Tibial artery (tissue), 4 donors: ENCODE results near the gene GGT7.

Experiments used
- DNase-seq, 2 donors: peaks; one replicate each; pipeline ENCODE4 v3.0.0-alpha.2; 2019
- H3K27ac ChIP-seq, 2 donors: fragments of 200-600 bp; sonication (generic) in 1 of 2; 1 replicate in 1 of 2; 2 replicates in 1 of 2; pipeline ENCODE4 v1.5.1; 2018 to 2019; ENCODE audit warnings: mild to moderate bottlenecking in 1 of 2
- H3K27me3 ChIP-seq, 2 donors: fragments of 200-600 bp; sonication (generic) in 1 of 2; one replicate each; pipeline versions ENCODE4 v1.5.1 to v1.6.0; 2016 to 2019
- H3K36me3 ChIP-seq, 3 donors: fragments of 200-600 bp; sonication (generic) in 2 of 3; one replicate each; pipeline ENCODE4 v1.5.1; 2016 to 2019; ENCODE audit warnings: mild to moderate bottlenecking in 2 of 3
- H3K4me1 ChIP-seq, 4 donors: fragments of 200-600 bp; sonication (generic) in 2 of 4; 1 replicate in 3 of 4; 2 replicates in 1 of 4; pipeline ENCODE4 v1.5.1; 2016 to 2019
- H3K4me3 ChIP-seq, 2 donors: fragments of 200-600 bp; sonication (generic) in 1 of 2; 1 replicate in 1 of 2; 2 replicates in 1 of 2; pipeline ENCODE4 v1.5.1; 2018 to 2019; ENCODE audit warnings: mild to moderate bottlenecking in 2 of 2
- H3K9me3 ChIP-seq, 3 donors: fragments of 200-600 bp; sonication (generic) in 1 of 3; one replicate each; pipeline ENCODE4 v1.5.1; 2016 to 2019
- intact Hi-C: fragments of 100-400 bp; cut with DNase I; formaldehyde crosslinking; loops from one replicate; pipeline ENCODE4 v1.15.0; 2023; ENCODE audit warnings: low total_unique reads
- TF ChIP-seq, protein P1 (sequence below), 2 experiments: fragments of 200-600 bp in 1 of 2; fragments of 450-650 bp in 1 of 2; IDR thresholded peaks; one replicate each; pipeline ENCODE4 v1.5.1; 2017 to 2019; ENCODE audit warnings: antibody characterized with exemption in 2 of 2, mild to moderate bottlenecking in 1 of 2, moderate library complexity in 1 of 2

GGT7 gene, protein sequence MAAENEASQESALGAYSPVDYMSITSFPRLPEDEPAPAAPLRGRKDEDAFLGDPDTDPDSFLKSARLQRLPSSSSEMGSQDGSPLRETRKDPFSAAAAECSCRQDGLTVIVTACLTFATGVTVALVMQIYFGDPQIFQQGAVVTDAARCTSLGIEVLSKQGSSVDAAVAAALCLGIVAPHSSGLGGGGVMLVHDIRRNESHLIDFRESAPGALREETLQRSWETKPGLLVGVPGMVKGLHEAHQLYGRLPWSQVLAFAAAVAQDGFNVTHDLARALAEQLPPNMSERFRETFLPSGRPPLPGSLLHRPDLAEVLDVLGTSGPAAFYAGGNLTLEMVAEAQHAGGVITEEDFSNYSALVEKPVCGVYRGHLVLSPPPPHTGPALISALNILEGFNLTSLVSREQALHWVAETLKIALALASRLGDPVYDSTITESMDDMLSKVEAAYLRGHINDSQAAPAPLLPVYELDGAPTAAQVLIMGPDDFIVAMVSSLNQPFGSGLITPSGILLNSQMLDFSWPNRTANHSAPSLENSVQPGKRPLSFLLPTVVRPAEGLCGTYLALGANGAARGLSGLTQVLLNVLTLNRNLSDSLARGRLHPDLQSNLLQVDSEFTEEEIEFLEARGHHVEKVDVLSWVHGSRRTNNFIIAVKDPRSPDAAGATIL

DNA sequence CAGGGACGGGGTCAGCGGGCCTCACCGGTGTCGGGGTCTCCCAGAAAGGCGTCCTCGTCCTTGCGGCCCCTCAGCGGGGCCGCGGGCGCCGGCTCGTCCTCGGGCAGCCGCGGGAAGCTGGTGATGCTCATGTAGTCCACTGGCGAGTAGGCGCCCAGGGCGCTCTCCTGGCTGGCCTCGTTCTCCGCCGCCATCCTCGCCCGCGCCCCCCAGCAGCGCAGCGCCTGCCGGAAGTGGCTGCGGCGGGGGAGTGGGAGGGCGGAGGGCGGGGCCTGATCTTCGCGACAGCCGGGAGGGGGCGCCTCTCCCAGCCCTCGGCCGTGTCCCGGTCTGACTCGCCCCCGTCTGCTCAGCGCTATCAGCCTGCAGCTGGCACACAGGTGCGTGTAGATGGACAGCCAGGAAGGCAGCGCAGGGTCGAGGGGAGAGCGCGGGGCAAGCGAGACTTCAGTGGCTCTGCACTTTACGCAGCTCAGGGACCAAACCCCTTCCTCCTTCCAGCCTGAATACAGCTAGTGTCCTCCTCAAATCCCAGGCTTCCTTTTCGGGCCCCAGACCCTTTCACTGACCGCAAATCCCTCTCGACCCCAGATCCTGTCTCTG, at the start of gene GGT7:
Gene GGT7, minus strand, starts transcription at position 235 of the 603 bp plus-strand sequence. Its CDS starts 41 bp downstream, at position 194.
- DNase-seq = peak; percentile 70 to 89
- intact Hi-C loops = loop anchor here (2.0 to 5.0 kb wide), 2 partner anchors 84 to 220 kb away; partner anchors contain the start of gene TRPC4AP
- Histone ChIP-seq H3K27me3 (no peaks in the 10 kb centered on the region), H3K4me1 (peaks cover 0 to 43% (median 28%) of the 10 kb centered on the region in 4 donors), H3K4me3 (peak within 1 kb of the TSS; percentile 73 to 77), H3K27ac (peak within 1 kb of the TSS; percentile 79 to 83), H3K36me3 (peaks cover 0 to 6% (median 0%) of the 10 kb centered on the region in 3 donors), H3K9me3 (no peaks in the 10 kb centered on the region)
- TF ChIP-seq, protein P1, sequence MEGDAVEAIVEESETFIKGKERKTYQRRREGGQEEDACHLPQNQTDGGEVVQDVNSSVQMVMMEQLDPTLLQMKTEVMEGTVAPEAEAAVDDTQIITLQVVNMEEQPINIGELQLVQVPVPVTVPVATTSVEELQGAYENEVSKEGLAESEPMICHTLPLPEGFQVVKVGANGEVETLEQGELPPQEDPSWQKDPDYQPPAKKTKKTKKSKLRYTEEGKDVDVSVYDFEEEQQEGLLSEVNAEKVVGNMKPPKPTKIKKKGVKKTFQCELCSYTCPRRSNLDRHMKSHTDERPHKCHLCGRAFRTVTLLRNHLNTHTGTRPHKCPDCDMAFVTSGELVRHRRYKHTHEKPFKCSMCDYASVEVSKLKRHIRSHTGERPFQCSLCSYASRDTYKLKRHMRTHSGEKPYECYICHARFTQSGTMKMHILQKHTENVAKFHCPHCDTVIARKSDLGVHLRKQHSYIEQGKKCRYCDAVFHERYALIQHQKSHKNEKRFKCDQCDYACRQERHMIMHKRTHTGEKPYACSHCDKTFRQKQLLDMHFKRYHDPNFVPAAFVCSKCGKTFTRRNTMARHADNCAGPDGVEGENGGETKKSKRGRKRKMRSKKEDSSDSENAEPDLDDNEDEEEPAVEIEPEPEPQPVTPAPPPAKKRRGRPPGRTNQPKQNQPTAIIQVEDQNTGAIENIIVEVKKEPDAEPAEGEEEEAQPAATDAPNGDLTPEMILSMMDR (IDR thresholded peaks at IDR 0.05) = peak; percentile 54 to 60

DNA sequence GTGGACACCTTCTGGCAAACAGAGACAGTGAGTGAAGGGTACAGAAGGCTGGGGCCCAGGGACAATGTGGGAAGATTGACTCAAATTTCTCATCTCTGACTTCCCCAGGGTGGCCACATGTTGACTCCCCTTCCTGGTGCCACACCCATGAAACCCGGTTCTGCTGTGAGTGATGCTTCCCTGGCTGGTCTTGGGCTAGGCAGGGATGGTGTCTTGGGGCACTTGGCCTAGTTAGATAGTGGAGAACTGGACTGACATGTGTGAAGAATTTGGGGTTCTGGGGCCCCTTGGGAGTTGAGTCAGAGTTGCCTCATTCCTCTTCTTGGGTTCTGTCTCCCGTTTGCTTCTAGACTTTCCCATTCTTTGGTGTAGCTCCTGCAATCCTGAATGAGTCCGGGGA, 48.8 kb upstream of the GGT7 start:
- Histone ChIP-seq H3K4me1 (peaks cover 0 to 25% (median 20%) of the 10 kb centered on the region in 4 donors), H3K36me3 (peaks cover 13 to 43% (median 40%) of the 10 kb centered on the region in 3 donors), H3K27me3 (no peaks in the 10 kb centered on the region), H3K27ac (peak overlapping the region; percentile 53 to 62), H3K4me3 (no peak overlapping the region), H3K9me3 (no peaks in the 10 kb centered on the region)
- intact Hi-C loops = no loop called here
- TF ChIP-seq, protein P1 (IDR thresholded peaks at IDR 0.05) = no peak
- no peak for DNase-seq

DNA sequence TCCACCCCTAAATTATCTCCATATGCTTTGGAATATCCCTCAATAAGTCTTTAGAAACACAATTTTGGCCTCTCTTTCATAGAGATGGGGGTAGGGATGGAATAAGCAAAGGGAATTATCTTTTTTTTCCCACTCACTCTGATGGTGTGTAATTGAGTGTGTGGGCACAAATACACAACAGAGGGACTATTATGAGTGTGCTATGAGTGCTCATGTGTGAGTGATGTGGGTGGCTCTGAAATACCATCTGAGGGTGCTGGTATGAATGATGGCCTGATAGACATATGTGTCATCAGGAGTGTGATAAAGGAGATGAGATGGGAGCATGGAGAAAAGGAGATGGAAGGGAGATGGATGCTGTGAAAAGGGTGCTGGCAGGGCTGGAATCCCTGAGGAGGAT, 47.4 kb upstream of the GGT7 start:
- H3K4me1 ChIP-seq = peaks cover 0 to 25% (median 20%) of the 10 kb centered on the region in 4 donors
- intact Hi-C loops = no loop called here
- peaks cover 0 to 30% (median 29%) of the 10 kb centered on the region in 3 donors for H3K36me3 ChIP-seq
- H3K9me3 ChIP-seq = no peaks in the 10 kb centered on the region
- TF ChIP-seq, protein P1 (IDR thresholded peaks at IDR 0.05) = no peak
- H3K4me3 ChIP-seq = no peak overlapping the region
- H3K27ac ChIP-seq = no peak overlapping the region
- H3K27me3 ChIP-seq = no peaks in the 10 kb centered on the region
- DNase-seq = no peak

DNA sequence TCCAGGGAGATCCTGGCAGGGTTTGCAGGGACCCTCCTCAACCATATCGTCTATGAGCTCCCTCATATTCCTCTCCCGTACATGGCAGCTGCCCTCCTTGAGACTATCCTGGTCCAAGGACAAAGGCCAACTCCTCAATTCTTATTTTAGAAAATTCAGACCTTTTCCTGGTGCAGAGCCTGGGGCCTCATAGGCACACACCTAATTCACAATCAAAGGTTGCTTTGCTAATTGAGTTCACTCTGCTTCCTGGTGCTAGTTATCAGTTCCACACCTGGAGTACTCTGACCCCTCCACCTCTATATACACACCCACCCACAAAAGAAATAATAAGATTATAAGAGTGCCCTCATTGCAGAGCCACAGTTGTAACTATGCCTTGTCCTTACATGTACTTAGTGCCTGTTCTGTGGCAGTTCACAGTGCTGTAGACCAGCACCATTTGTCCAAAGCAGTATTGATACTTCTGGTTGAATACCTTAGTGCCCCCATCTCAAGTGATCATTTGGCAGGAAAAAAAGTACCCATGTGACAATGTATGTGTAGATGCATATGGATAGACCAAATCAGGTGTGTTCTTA, 44.2 kb upstream of the GGT7 start:
- no peak for DNase-seq
- Histone ChIP-seq H3K27me3 (no peaks in the 10 kb centered on the region), H3K36me3 (peaks cover 0 to 24% (median 20%) of the 10 kb centered on the region in 3 donors), H3K27ac (no peak overlapping the region), H3K9me3 (no peaks in the 10 kb centered on the region), H3K4me3 (no peak overlapping the region), H3K4me1 (peaks cover 0 to 8% (median 4%) of the 10 kb centered on the region in 4 donors)
- TF ChIP-seq, protein P1 (IDR thresholded peaks at IDR 0.05) = no peak
- intact Hi-C loops = no loop called here

DNA sequence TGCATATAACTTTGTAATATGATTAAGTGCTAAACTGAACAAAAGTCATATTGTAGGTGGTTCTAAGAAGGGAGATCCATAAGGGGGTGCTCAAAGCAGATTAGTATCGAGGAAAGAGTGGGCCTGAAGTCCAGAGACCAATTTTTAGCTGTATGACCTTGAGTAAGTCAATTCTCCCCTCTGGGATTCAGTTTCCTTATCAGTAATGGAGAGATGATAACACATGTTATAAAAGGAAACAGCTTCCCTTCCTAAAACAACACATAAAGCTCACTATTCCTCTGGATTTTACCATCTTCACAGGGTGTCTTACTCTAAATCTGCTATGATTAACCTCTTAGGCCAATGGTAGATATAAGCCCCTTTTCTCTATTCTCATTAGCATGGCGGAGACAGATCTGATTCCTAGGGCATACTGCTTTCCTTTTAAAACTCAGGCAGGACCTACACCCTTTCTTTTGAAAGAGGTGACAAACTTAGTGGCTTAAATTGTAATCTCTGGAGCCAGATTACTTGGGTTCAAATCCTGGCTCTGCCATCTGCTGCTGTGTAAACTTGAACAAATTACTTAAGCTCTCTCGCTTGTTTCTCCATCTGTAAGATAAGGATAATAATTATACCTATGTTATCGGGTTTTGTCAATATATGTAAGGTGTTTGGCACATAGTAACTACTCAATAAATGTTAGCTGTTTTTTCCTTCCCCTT, 43.2 kb upstream of the GGT7 start:
- H3K36me3 ChIP-seq = peaks cover 0 to 20% (median 15%) of the 10 kb centered on the region in 3 donors
- TF ChIP-seq, protein P1 (IDR thresholded peaks at IDR 0.05) = no peak
- no peak overlapping the region for H3K27ac ChIP-seq
- H3K4me1 ChIP-seq = no peaks in the 10 kb centered on the region
- intact Hi-C loops = no loop called here
- H3K9me3 ChIP-seq = no peaks in the 10 kb centered on the region
- H3K4me3 ChIP-seq = no peak overlapping the region
- no peaks in the 10 kb centered on the region for H3K27me3 ChIP-seq
- DNase-seq = no peak
